ENCODE measurements around the gene GRK1.

DNA sequence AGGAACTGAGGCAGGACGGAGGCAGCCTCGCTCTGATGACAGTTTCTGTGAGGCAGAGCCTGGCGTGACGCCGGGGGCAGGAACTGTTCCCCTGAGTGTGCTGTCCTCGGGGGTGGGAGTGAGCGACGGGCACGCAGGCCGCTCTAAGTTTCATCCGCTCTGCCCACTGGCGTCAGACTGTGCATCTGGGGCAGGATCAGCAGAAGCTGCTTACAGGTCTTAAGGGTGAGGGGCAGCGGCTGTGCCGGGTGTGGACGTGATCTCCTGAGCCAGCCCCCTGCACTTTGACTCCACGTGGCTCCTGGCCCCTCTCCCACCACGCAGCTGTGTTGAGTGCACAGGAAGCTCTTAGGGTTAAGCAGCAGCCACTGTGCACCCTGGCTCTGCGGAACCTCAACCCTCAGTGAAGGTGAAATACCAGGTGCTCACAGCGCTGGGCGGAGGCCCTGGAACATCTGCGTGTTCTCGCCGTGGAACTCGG lies 1.5 kb downstream of the GRK1 start:
- no peak for TF ChIP-seq POLR2A (IDR thresholded peaks at IDR 0.05)
- TF ChIP-seq, protein P1, sequence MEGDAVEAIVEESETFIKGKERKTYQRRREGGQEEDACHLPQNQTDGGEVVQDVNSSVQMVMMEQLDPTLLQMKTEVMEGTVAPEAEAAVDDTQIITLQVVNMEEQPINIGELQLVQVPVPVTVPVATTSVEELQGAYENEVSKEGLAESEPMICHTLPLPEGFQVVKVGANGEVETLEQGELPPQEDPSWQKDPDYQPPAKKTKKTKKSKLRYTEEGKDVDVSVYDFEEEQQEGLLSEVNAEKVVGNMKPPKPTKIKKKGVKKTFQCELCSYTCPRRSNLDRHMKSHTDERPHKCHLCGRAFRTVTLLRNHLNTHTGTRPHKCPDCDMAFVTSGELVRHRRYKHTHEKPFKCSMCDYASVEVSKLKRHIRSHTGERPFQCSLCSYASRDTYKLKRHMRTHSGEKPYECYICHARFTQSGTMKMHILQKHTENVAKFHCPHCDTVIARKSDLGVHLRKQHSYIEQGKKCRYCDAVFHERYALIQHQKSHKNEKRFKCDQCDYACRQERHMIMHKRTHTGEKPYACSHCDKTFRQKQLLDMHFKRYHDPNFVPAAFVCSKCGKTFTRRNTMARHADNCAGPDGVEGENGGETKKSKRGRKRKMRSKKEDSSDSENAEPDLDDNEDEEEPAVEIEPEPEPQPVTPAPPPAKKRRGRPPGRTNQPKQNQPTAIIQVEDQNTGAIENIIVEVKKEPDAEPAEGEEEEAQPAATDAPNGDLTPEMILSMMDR (IDR thresholded peaks at IDR 0.05) = no peak

Data from breast epithelium (tissue), 3 donors.